ENCODE data around the gene EXOC4.

EXOC4 gene

DNA sequence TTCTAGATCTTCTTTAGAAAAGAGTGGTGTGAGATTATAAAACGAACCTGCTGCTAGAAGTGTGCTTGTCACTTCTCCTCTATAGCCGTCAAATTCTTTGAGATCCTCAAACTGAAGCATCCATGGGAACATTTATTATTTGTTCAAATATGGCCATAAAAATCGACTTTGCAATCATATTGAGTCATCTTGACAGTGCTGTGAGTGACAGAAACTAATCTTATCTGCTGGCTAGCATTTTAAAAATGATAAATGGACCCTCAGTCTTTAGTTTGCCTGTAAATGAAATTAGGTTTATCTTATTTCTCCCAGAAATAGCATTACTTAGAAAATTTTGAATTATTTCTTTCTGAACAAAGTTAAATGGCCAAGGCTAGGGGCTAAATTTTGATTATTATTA, 290.8 kb downstream of the EXOC4 start:
- DNase-seq: no peak

DNA sequence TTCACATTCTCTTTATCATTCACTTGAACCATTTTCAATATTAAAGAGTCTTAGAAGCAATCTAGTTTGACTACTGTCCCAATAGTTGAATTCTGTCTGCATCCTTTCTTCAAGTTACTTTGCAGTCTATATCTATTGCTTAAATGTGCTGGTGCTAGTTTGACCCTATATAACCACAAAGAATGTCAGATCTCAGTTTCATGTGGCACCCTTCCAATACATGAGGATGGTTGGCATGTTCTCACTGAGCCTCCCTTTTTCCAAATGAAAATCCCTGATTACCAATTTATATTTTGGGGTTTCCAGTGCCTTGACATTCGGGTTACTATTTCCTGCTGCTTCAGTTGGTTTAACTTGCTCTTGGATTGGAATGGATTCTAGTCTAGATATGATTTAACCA, 292.7 kb downstream of the EXOC4 start:
- DNase-seq: no peak

DNA sequence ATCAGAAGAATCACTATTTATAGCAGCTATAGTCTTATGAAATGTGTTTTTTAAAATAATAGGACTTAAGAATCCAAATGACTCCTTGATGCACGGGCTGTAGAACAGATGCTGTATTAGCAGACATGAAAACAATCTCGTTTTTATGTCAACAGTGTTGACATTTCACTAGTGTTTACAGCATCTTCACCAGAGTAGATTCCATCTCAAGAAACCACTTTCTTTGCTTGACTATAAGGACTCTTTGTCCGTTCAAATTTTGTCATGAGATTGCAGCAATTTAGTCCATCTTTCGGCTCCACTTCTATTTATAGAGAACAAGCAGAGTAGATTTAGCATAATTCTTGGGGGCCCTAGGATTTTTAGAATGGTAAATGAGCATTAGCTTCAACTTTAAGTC, 295.1 kb downstream of the EXOC4 start:
- DNase-seq: no peak

DNA sequence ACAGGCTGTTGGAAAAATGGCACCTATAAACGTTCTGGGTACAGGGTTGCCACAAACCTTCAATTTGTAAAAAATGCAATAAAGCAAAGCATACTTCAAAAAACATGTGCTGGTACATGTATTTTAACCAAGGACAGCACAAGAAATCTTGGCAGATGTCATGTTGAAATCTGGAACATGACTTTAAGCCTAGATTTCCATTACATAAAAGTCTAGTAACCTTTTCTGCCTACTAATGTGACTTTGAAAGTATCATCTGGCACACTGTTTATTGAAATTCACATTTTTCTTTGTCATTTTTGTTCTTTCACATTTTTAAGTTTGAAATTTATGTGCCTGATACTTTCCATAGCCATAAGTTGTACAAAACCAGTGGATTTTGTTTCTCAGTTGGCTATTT, 296.8 kb downstream of the EXOC4 start:
- no peak for DNase-seq

DNA sequence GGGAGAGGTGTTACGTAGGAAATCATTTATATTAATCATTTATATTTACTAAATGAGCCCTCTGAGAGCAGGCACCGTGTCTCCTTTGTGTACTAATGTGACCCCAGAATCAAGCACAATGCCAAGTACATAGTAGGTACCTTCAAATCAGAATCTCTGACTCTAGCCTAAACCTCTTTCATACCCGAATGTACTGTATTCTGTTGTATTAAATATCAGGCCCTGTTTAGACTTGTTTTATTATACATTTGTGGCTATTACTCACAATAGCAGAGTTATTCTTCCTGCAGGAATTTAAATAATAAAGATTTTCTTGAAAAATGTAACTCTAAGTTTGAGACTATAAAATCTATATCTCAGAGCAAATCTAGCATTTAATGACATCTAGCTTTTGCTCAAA, 297.3 kb downstream of the EXOC4 start:
- no peak for DNase-seq

DNA sequence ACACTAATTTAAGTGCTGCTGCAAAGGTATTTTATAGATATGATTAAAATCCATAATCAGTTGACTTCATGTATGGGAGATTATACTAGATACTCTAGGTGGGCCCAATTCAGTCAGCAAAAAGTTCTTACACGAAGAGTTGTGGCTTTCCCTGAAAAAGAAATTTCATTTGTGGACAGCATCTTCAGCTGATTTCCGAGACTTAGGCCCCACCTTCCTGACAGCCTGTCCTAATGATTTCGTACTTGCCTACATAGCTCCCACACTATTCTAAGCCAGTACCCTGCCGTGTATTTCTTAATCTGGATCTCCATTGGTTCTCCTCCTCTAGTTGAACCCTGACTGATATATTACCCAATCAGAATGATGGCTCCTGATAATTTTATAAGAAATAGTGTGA, 297.9 kb downstream of the EXOC4 start:
- no peak for DNase-seq

DNA sequence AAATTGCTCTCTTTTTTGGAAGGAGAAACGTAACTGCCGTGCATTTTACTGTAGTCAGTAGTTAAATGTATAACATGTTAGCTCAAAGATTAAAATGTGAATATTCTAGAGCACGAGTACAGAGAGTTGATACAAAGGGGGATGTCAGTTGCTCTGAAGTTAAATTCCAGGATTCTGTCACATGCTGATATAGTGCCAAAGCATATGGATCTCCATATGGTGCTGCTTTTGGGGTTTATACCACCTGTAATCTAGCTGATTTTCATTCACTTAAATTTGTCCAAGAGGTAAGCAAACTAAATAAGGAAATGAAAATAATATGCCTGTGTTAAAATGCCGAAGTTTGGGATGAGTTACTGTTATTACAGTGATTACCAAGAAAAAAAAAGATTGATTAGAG, 298.6 kb downstream of the EXOC4 start:
- DNase-seq: no peak

DNA sequence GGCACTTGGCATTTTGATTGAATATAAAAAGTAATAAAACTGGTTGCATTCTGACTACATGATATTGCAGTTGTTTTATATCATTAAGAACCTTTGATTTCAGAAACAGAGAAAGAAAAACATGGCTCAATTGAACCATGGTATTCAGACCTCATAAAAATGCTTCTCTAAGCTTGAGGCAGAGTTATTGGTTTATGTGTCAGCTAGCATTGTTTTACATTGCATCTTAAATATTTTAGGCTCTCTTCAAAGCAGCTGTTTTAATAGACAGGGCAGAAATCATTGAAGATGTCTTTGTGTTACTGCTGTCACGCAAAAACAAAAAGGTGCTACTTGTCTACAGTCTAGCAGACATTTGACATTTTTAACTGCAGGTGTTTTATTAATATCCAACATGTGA, 299.2 kb downstream of the EXOC4 start:
- no peak for DNase-seq

DNA sequence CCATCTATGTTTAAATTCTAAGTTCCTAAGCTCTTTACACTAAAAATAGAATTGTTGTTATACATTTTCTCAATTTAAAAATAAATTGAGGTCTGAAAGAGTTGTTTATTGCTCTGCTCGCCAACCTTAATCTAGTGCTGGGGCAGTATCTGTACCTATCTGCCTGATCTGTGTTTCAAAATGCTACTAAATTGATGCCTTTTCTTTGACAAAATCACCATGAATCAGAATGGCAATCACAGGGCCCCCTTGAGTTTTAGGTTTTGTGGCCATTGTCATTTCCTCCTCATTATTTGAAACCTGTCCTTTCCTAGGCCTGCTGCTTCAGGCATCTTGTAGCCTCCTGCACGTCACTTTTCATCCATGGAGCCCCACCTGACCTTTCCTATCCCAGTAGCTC, 301.5 kb downstream of the EXOC4 start:
- no peak for DNase-seq

DNA sequence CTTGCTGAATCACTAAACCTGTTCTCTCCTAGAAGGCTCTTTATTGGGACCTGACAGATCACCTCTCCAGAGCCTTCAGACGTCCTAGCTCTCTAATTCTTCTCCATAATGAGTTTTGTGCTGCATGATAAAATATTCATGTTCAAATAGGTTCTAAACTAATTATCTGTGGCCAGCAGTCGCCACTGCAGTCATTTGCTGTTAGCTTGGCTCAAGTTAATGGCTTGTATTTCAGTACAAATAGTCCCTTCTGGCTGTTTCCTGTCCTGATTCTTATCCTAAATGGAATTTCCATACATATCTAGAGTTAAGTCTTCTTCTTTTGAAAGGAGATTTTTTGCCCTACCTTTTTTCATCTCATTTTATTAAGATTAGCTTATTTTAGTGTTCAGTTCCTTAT, 303.2 kb downstream of the EXOC4 start:
- no peak for DNase-seq

DNA sequence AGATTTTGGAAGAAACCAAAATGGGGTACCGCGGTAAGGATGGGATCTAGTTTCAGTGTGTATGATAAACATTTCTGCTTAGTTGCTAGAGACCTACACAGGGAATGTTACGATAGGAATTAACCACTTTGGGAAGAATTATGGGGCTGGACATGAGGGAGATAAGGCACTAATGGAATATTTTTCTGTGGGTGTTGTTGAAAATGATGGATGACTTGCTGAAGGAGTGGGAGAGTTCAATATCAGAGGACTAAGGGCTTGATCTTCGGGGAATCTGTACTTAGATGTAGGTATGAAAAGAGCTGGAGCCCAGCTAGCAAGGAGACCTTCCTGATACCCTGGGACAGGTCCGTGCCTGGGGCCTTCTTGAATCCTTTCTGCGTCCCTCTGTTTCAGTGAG, 303.7 kb downstream of the EXOC4 start:
- DNase-seq: no peak

DNA sequence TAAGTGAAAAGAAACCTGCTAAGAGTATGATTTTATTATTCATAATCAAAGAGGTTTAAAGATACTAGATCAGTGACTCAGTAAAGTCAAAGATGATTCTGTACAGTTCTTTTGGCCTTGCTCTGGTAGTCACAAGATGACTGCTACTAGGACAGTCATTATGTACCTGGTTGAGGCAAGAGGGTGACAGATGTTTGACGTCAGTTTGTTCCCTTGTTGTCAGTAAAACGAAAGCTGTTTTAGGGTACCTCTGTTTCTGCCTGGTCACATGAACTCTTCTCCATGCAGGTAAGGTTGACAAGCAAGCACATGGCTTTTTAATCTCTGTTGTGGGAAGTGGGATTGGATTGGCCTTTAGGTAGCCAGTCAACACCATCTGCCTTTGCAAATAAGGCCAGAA, 308.0 kb downstream of the EXOC4 start:
- no peak for DNase-seq

DNA sequence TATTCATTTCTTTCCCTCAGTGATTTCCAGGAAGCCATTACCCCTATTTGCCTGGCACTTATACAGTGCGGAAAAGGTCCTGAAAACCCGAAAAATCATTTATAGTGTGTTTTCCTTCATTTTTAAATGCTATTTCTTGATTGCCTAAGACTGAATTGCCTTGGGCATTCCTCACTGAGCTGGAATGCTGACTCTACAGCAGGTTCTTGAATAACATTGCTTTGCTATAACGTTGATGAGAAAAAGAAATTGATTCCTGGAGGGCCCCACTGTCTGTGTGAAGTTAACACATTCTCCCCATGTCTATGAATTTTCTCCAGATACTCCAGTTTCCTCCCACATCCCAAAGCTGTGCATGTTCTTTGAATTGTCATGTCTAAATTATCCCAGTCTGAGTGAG, 308.5 kb downstream of the EXOC4 start:
- no peak for DNase-seq

DNA sequence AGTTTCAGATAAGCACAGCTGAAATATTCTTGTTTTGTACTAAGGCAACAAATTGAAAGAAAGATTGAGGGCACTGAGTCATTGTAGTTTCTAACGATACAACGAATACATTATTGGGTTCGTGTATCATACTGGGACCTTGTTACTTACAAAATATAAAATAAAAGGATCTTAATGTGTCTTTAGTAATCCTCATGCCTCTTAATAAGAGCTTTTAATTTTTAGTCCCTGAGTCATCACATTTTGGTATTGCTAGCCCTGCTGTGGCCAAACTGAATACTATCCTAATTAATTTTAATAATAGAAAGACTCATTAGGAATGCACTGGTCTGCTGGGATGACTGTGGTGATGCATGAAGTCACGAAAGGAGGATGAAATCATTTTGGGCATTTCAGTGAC, 309.7 kb downstream of the EXOC4 start:
- DNase-seq: no peak

DNA sequence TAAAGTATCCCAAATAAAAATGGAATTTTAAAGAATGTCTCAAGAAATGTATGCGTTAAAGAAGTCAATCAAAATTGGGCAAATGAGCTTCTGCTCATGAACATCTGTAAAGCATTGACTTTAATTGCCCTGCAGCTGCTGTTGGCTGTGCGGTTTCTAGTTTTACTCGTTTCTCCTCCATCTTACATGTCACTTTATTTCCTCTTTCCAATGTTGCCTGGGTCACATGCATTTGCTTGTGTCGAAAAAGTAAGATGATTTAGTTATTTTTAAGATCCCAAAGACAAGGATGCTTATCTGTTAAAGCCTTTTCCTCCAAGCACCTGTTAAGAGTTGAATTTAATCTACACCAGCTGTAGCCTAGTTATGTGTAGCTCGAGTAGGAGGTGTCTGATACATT, 310.4 kb downstream of the EXOC4 start:
- DNase-seq: no peak

DNA sequence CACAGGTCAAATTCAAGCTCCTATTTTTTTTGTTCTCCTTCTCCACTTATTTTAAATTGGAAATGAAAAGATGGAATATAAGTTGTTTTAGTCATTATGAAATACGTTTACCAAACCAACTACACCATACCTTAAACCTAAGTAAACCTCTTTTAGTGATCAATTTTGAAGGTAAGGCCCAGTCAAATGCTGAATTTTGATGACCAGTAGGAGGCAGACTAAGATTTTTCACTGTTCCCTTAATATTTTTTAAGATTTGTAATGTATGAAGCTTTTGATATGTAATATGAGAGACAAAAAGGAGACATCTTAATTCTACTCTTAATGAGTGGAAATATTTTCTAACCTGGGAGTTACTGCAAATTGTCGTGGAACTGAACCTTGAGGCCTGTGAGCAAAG, 311.6 kb downstream of the EXOC4 start:
- DNase-seq: no peak

DNA sequence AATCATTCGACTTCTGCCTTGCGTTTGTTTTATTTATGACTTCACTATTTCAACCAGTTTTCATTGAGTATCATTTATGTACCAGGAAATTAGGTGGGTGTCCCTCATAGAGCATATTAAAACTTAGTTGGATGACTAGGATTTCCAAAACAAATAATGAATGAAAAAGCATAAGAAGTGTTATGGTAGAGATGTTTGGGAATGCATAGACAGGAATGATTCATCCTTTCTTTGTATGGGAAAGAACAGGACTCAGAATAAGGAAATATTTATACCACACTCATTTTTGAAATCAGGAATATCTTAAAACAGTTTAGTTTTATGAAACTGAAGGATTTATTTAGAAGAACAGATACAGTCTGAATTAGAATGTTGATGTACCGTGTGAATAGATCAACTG, 315.7 kb downstream of the EXOC4 start:
- DNase-seq: no peak

DNA sequence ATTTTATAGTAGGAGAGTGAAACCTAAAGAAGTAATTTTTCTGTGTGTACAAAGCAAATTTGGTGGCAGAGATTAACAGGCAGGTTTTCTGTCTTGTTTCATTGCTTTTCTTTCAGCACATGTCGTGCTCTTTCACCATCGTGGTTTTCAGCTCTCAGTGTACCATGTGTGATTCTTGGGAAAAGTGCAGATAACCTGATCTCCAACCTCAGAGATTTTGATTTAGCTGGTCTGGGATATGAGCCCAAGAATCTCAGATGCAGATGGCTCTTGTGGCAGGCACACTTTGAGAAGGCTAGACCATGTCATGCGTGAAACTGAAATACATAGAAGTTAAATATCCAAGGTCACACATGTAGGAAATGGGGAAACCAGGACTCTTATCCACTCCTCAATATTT, 317.4 kb downstream of the EXOC4 start:
- DNase-seq: no peak

DNA sequence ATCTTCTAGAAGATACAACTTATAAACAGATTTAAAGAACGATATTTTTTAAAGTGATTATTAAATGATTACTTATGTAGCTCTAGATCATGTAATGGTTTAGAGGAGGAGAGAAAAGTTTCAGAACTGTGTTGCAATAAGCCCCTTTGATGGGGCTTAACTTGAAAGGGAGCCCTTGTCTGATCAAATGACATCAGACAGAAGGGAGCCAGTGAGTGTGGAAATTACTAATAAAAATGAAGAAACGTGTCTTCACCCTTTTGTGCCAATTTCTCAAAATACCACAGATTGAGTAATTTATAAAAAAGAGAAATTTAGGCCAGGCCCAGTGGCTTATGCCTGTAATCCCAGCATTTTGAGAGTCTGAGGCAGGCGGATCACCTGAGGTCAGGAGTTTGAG, 318.2 kb downstream of the EXOC4 start:
- no peak for DNase-seq

DNA sequence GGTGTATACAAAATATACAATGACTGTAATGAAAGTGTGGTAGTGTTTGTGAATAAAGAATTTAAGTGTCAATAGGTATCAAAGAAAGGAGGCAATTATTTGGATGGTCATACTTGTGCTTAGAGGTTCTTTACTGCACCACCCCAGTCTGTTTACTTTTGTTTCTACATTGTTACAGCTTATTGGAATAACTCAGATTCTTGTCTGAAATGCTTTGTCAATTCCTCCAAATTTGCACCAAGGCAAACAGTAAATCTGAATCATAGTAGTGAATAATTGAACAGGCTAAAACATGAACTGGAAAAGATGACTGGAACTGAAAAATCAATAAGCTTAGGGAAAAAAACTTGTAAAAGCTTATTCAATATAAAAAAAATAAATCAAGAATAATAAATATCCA, 319.2 kb downstream of the EXOC4 start:
- DNase-seq: no peak

DNA sequence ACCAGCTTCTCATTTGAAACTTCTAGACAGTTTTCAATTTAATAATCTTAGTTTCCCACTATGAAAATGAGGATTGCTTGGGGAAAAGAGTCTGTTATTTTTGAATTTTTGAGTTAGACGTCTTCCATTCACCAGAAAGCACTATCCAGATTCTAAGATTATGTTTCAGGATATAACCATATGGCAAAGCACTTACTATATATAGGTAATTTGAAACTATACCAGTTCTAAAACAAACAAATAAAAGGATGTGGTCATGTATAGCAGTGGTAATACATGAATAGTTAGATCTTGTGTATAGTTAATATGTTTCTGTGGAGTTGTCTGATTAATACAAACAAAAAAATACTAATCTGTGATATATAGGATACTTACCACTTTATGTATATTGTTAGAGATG, 320.0 kb downstream of the EXOC4 start:
- DNase-seq: no peak

DNA sequence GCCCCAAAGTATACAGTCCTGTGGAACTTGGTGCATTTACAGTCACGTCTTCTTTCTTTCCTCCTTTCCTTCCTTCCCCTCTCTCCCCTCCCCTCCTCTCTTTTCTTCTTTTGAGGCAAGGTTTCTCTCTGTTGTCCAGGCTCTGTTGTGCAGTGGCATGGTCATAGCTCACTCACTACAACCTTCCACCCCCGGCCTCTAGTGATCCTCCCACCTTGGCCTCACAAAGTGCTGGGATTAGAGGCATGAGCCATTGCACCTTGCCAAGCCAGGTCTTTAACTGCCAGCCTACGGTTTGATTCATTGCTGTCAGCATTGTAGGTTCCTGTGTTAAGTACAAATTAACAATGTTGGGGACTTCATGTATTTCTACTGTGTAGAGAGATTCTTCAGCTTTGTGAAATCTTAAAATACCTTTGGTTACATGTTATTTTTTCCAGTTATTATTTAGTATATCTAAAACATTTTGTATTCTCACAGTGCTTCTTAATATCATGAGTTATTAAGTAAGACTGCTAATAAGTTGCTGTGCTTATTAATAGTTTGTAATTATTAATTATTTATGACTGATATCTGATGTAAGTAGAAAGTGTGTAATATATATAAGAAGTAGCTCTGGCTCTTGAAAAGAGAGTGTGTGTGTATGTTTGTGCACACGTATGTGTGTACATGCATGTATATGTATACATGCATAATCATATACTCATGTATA, 320.8 kb downstream of the EXOC4 start:
- DNase-seq: no peak

DNA sequence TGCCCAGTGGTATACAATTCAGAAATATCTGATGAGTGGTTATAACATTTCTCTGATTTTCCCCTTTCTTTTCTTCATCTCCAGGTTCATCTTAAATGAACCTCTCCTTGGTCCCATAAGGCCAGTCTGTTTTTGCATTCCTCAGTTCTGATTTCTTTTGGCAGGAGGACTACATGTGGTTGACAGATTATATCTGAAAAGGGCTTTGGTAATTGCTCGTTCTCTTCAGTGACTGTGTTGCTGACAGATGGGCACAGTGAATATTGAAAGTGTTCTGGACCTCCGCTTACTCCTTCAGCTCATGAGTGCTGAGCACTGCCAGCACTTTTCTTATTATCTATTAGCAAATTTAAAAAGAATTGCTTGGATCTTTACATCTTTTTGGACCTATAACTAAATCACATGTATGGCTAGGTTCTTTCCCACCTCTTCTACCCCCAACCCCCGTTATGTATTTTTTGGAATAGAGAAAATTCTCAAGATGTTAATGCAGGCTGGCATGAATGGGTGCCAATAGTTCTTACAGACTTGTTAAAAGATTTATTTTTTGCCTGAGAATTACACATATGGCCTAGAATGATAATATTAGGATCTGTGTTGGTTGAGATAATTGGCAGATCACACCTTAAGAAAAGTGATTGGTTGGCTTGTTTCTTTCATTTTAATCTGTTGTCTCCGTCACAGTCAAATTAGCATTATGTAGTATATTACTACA, 323.0 kb downstream of the EXOC4 start:
- no peak for DNase-seq

DNA sequence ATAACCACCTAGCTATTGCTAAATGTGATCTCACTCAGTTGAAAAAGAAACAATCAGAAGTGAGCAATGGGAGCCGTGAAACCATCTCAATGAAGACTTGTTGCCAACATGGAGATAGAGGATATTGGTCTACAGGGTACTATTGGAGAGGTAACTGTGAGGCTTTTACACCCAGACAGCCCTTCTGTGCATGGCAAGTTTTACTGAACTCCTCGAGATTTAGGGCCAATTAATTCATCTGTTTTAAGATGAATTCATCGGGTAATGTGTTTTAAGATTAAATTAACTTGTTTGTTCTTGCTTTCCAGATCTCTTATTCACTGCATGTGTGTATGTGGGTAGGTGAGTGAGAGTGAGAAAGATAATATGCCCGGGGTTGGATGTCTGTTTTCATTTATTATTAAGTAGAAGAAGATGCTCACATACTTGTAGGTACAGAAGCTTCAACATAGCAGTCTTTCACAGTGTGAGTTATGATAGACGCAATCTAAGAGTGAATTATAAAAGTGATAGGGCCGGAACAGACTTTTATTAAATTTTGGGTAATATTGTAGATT, 323.8 kb downstream of the EXOC4 start:
- DNase-seq: no peak

Data from NCI-H2029 (cell line).